ENCODE results near the gene ANKHD1.
"Not testable (repeated sequence)": the region's sequence is repeated elsewhere in the genome, so short reads cannot be mapped to it uniquely, and the experiment has no call there.

Gene ANKHD1

GRCh38 chr5:140432212-140432611, 30.6 kb downstream of the ANKHD1 start:
- DNase-seq: no peak

- no peak for DNase-seq
These were observed 31.3 kb downstream of the ANKHD1 start for GRCh38 chr5:140432916-140433315.

GRCh38 chr5:140457368-140457767, 55.7 kb downstream of the ANKHD1 start:
- not testable (repeated sequence) for DNase-seq

- DNase-seq: no peak
These were observed 65.5 kb downstream of the ANKHD1 start for GRCh38 chr5:140466981-140467742.

- no peak for DNase-seq
These were observed 66.6 kb downstream of the ANKHD1 start for GRCh38 chr5:140468188-140468587.

GRCh38 chr5:140469259-140469658, 67.6 kb downstream of the ANKHD1 start:
- no peak for DNase-seq

- no peak for DNase-seq
These were observed 78.8 kb downstream of the ANKHD1 start for GRCh38 chr5:140480310-140481014.

GRCh38 chr5:140481758-140482157, 80.1 kb downstream of the ANKHD1 start:
- no peak for DNase-seq

- DNase-seq: no peak
These were observed 81.4 kb downstream of the ANKHD1 start for GRCh38 chr5:140483055-140483454.

- DNase-seq: not testable (repeated sequence)
These were observed 86.5 kb downstream of the ANKHD1 start for GRCh38 chr5:140488141-140488540.

- DNase-seq: no peak
These were observed 87.3 kb downstream of the ANKHD1 start for GRCh38 chr5:140488914-140489313.

GRCh38 chr5:140497897-140498296, 96.3 kb downstream of the ANKHD1 start:
- DNase-seq: no peak

GRCh38 chr5:140498591-140498990, 97.0 kb downstream of the ANKHD1 start:
- no peak for DNase-seq

- DNase-seq: no peak
These were observed 101.2 kb downstream of the ANKHD1 start for GRCh38 chr5:140502834-140503233.

- DNase-seq: no peak
These were observed 108.3 kb downstream of the ANKHD1 start for GRCh38 chr5:140509898-140510297.

- no peak for DNase-seq
These were observed 111.5 kb downstream of the ANKHD1 start for GRCh38 chr5:140513124-140513523.

- DNase-seq: no peak
These were observed 122.4 kb downstream of the ANKHD1 start for GRCh38 chr5:140524003-140524402.

- no peak for DNase-seq
These were observed 138.6 kb downstream of the ANKHD1 start for GRCh38 chr5:140540227-140540626.

GRCh38 chr5:140542972-140543371, 141.3 kb downstream of the ANKHD1 start:
- DNase-seq: no peak

- no peak for DNase-seq
These were observed 143.4 kb downstream of the ANKHD1 start for GRCh38 chr5:140544986-140545385.

GRCh38 chr5:140545606-140546005, 144.0 kb downstream of the ANKHD1 start:
- DNase-seq: no peak

GRCh38 chr5:140546851-140547507, 145.3 kb downstream of the ANKHD1 start:
- no peak for DNase-seq

GRCh38 chr5:140547508-140548299, 146.1 kb downstream of the ANKHD1 start, which contains the start of gene EIF4EBP3:
EIF4EBP3 (plus strand) TSS chr5:140547662; CDS start chr5:140547738, 76 bp downstream.
- peak; percentile 68 for DNase-seq

Measured in NCI-H1048 (cell line).